Stimulated activated CD8-positive, alpha-beta memory T cell treated with anti-CD3 and anti-CD28 coated beads, Interleukin-15, amount 100 ng/mL, for 4 hours (primary cell): Measurements from ENCODE around the gene IFI6.
"Not testable (repeated sequence)": the region's sequence is repeated elsewhere in the genome, so short reads cannot be mapped to it uniquely, and the experiment has no call there.

Experiments used
- DNase-seq, 2 donors: peaks; one replicate each; pipeline ENCODE4 v3.0.0-alpha.2; 2020; ENCODE audit warnings: low read depth in 2 of 2

The IFI6 gene

GRCh38 chr1:27628712-27629111 is 43.3 kb downstream of the IFI6 start:
- no peak for DNase-seq

DNA sequence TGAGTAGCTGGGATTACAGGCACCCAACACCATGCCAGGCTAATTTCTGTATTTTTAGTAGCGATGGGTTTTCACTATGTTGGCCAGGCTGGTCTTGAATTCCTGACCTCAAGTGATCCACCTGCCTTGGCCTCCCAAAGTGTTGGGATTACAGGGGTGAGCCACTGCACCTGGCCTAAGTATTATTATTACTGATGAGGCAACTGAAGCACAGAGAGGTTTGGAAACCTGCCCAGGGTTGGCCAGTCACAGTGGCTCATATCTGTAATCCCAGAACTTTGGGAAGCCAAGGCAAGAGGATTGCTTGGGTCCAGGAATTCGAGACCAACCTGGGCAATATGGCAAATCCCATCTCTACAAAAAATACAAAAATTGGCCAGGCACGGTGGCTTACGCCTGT is 44.3 kb downstream of the IFI6 start:
- DNase-seq = not testable (repeated sequence)

- no peak for DNase-seq
Measured at GRCh38 chr1:27627061-27627460, 44.9 kb downstream of the IFI6 start.

DNA sequence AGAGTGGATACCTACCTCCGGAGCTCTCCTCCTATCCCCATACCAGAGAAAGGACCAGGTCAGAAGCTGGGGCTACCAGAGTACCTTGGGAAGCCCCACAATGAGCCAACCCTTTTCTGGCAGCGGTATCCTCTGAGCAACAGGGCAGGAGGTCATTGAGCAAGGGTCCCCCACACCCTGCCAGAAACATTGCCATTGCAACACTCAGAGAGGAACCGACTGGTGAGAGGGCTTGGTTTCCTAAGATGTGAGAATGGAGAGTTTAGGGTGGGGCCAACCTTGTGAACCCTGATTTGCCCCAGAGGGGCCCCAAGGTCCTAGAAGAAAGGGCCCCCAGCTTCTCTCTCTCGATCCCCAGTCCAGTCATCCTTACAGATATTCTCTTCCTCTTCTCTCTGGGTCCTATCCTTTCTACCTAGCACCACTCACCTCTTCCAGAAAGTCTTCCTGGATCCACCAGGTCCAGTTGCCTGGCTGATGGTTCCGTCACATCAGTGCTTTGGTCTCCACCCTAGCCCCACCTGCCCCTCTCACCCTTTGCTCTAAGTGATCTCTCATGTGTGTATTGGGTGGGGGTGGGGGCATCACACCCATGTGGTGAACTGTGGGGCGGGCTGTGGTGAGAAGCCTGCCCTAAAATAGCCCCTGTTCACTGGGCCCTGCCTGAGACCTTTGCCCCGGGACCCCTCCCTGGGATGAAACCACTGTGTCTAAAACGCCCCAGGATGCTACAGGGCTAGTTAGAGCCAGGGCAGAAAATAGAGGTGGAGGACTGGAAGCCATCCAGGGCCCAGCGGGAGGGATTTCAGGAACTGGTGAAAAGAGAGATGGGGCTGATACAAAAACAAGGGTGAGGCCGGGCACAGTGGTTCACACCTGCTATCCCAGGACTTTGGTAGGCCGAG is 45.7 kb downstream of the IFI6 start:
- DNase-seq = no peak

DNA sequence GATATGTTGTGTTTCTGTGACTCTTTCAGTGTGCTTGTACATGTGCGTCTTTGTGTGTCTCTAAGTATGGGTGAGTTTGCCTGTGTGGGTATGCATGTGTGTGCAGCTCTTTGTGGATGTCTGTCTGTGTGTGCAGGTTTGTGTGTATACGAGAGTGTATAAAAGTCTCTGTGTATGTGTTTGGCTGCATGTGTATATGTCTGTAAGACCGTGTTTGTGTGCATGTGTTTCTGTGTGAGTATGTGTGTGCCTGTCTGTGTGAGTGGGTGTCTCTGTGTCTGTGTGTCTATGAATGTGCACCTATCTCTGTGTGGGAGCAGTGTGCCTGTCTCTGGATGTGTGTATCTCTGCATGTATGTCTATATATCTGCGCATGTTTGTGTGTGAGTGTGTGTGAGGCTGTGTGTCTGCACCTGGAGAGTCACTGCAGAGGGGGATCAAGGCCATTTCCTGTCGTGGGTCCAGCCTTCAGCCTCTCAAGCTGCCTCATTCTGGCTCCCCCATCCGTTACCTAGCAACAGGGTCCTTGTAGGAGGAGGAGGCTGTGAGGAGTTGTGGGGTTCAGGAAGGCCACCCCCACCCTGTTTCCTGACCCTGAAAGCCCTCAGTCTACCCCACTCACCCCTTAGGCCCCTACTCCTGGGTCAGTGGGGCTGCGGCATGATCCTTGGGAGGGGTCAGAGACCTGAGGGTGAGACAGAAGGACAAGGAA is 47.4 kb downstream of the IFI6 start:
- DNase-seq = no peak

DNA sequence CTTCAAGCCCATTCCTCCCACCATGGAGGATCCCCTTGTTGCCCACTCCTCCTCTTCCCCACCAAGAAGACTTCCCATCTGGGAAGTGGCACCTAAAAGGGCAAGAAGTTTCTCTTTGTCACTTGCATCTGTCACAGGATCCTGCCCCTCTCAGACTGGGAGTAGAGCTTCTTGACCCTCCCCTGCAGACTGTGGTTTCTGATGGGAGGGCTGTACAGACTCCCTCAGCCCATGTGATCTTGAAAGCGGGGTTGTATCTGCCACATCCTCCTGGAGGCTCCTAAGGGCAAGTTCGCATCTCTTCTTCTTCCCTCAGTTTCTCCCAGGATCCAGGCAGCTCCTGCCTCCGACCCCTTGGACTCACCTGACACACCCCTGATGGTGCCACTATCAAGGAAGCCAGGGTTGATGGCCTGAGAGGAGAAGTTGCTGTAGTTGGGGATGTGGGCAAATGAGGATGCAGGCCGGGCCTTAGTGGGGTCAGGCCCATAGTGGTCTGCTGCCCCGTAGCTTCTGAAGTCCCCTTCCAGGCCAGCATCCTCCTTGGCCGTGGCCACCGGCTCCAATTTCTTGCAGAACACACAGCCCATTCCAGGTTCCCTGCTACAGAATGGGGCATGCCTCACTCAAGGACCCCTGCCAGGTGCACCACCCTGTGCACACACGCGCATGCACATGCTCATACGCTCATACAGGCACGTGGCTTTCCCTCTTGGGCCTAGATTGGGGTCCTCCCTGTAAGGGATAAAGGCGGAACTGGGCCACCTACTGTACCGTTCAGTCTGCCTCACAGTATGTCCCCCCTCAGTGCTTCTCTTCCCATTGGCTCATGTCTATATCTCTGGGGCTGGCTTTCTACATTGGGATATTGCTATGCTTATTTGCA is 48.4 kb downstream of the IFI6 start:
- DNase-seq = no peak

DNA sequence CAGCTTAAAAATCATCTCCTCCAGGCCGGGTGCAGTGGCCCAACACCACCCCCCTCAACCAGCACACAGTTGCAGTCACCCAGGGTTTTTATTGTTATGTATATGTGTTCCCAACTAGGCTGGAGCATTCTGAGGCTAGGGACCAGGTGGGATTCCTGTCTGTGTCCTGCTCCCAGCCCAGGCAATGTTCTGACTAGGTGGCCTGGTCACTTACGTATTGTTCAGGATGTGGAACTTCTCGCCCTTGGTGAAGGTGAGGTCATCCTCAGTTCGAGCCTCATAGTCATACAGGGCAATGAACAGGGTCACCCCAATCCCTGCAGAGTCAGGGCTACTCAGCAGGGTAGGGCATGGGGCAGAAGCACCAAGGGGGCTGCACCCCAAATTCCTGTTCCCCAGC is 49.2 kb downstream of the IFI6 start:
- DNase-seq = no peak

DNA sequence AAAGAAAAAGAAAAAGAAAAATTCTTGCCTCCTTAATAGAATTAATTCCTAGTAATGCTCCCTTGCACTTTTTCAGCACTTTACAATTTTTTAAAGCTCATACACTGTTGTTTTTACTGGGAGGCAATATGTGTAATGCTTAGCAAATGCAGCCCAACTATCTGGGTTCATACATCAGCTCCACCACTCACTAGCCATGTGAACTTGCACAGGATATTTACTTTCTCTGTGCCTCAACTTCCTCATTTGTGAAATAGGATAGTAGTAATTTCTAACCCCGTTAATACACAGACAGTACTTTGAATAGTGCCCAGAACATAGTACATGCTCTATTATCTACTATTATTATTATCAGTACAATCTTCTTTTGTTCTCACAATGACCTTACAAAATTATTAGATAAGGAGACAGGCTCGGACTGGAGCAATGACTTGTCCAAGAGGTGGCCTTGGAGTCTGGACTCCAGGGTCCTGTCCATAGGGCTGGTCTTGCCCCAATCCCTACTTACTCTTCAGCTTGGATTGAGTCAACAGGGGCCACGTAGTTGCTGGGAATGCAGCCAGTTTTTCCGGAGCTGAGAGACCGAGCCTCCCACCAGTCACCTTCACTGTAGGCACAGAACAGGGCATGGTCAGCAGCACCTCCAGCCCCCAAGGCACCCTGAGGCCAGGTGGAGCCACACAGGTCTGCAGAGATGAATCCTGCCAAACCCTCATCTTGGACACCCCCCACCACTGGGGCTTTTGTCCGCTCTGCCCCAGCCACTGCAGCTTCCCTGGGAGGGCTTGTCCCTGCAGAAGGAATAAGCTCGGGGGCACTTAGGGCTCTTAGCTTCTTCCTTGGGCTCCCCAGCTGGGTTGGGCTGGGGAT is 50.7 kb downstream of the IFI6 start:
- DNase-seq = no peak

DNA sequence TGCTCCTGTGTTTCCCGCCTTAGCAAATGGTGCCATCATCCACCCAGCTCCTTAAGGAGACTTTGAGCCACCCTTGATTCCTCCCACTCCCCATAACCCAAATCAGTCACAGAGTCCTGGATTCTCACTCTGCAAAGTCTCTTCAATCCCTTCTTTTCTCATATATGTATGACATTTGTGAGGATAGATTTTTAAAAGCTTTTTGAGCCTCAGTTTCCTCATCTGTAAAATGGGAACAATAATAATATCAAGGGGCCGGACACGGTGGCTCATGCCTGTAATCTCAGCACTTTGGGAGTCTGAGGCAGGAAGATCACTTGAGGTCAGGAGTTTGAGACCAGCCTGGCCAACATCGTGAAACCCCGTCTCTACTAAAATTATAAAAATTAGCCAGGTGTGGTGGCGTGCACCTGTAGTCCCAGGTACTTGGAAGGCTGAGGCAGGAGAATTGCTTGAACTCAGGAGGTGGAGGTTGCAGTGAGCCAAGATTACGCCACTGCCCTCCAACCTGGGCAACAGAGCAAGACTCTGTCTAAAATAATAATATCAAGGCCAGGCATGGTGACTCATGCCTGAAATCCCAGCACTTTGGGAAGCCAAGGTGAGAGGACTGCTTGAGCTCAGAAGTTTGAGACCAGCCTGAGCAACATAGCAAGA is 52.1 kb downstream of the IFI6 start:
- not testable (repeated sequence) for DNase-seq

DNA sequence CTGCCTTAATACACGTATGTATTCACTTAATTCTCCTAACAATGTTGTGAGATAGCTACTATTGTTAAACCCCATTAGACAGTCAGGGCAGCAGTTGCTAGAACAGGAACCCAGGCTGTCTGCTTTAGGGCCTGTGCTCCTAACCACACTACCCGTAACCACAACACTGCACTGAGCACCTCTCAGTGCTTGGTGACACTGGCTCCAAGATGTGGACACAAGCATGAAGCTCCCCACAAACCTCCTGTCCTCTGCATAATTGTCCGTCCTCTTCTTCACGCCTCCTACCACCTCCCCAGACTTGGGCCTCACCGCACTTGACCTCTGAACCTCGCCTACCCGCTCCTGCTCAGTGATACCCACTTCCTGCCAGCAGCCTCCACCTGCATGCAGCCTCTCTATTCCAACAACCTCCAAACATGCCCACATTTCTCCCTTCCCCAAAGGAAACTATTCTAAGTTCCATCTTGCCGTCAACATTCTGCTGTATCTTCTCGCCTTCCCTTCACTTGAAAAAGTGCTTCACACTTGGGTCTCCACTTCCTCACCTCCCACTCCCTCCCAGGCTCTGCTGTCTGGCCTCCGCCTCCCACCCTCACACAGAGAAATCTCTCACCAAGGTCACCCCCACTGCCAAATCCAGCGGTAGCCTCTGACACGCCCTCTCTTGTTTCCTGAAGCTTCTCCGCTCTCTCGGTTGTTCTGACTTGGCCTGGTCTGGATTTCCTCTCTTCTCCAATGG is 53.5 kb downstream of the IFI6 start:
- no peak for DNase-seq

DNA sequence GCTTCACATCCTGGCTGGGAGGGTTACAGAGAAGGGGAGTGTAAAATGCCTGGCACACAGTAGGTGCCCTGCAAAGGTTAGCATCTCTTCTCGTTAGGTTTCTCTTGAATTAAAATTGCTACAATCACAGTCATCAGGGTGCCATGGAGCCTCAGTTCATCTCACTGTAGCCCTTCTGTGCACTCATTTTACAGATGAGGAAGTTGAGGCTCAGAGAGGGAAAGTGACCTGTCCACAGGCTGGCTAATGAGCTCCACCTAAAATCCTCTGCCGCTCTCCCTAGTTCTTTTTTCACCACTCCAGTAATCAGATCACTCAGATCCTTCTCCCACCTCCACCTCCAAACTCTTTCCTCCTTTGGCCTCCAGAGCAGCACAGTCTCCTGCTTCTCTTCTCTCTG is 54.6 kb downstream of the IFI6 start:
- DNase-seq = no peak

- no peak for DNase-seq
Measured at GRCh38 chr1:27616441-27616840, 55.6 kb downstream of the IFI6 start.
